GM10248 (cell line): Measurements from ENCODE around the gene C11orf21.
"Not testable (repeated sequence)": the region's sequence is repeated elsewhere in the genome, so short reads cannot be mapped to it uniquely, and the experiment has no call there.

ENCODE experiments used
- CTCF ChIA-PET: fragments of 300-600 bp; sonication (Branson Sonifier 250); formaldehyde crosslinking; extraction: SDS; loops from one replicate; lab custom pipeline; 2021; ENCODE audit warnings: antibody characterized with exemption; lab: Yijun Ruan, JAX
- POLR2A ChIA-PET: fragments of 350-650 bp; sonication (Branson Sonifier 250); formaldehyde crosslinking; extraction: SDS; loops from one replicate; lab custom pipeline; 2020; ENCODE audit warnings: antibody characterized with exemption; lab: Yijun Ruan, JAX
- DNase-seq: peaks from one replicate; pipeline ENCODE4 v3.0.0; 2012; ENCODE audit errors: extremely low spot score
- CTCF ChIP-seq: IDR thresholded peaks from 2 replicates; pipeline ENCODE4 v1.5.1; 2012; ENCODE audit warnings: mild to moderate bottlenecking, low read depth; ENCODE audit errors: extremely low read depth, missing control alignments, control extremely low read depth

Gene C11orf21

GRCh38 chr11:2343502-2343901 lies 41.8 kb upstream of the C11orf21 start:
- TF ChIP-seq CTCF, result no peak
- no peak for DNase-seq
- ChIA-PET CTCF (no interaction called here), POLR2A (no interaction called here)

- no peak for DNase-seq
- no peak for TF ChIP-seq CTCF
- CTCF ChIA-PET, result no interaction called here
- POLR2A ChIA-PET, result no interaction called here
These were observed 41.3 kb upstream of the C11orf21 start for GRCh38 chr11:2342981-2343380.

GRCh38 chr11:2342557-2342956 lies 40.8 kb upstream of the C11orf21 start:
- CTCF ChIA-PET, result no interaction called here
- no peak for TF ChIP-seq CTCF
- POLR2A ChIA-PET, result no interaction called here
- no peak for DNase-seq

GRCh38 chr11:2338760-2339159 lies 37.0 kb upstream of the C11orf21 start:
- CTCF ChIA-PET, POLR2A ChIA-PET, DNase-seq: not testable (repeated sequence)

GRCh38 chr11:2335286-2335685 lies 33.6 kb upstream of the C11orf21 start:
- DNase-seq, CTCF ChIA-PET, POLR2A ChIA-PET: not testable (repeated sequence)

GRCh38 chr11:2333486-2334205 lies 31.9 kb upstream of the C11orf21 start:
- POLR2A ChIA-PET, DNase-seq, CTCF ChIA-PET: not testable (repeated sequence)

GRCh38 chr11:2332569-2332968 lies 30.9 kb upstream of the C11orf21 start:
- POLR2A ChIA-PET, DNase-seq, CTCF ChIA-PET: not testable (repeated sequence)

- ChIA-PET POLR2A (no interaction called here), CTCF (no interaction called here)
- DNase-seq, result no peak
- no peak for TF ChIP-seq CTCF
These were observed 29.7 kb upstream of the C11orf21 start for GRCh38 chr11:2331404-2331803.

- DNase-seq, result no peak
- TF ChIP-seq CTCF, result no peak
- CTCF ChIA-PET, result no interaction called here
- POLR2A ChIA-PET, result no interaction called here
These were observed 29.0 kb upstream of the C11orf21 start for GRCh38 chr11:2330696-2331095.
